RWPE1 (cell line): ENCODE data around the gene MYO1D.

Source experiments
- CTCF ChIA-PET: fragments of 350-600 bp; sonication (Branson Sonifier 250); formaldehyde crosslinking; extraction: SDS; loops from one replicate; lab custom pipeline; 2021; lab: Yijun Ruan, JAX
- POLR2A ChIA-PET: fragments of 400-600 bp; formaldehyde crosslinking; extraction: SDS; loops from one replicate; lab custom pipeline; 2020; ENCODE audit warnings: antibody characterized with exemption; ENCODE audit not compliant: low non-redundant PET; lab: Yijun Ruan, JAX
- DNase-seq: peaks from one replicate; pipeline ENCODE4 v3.0.0; 2012; ENCODE audit warnings: low spot score
- H3K27ac ChIP-seq: fragments of 450-650 bp; 2 replicates; pipeline ENCODE4 v1.5.1; 2017
- TF ChIP-seq, protein P1 (sequence below): fragments of 450-650 bp; conservative IDR thresholded peaks from 2 replicates; pipeline ENCODE4 v1.5.1; 2017; ENCODE audit warnings: low read depth, mild to moderate bottlenecking

MYO1D gene

GRCh38 chr17:32520104-32520701 is 356.7 kb downstream of the MYO1D start:
- no peak for DNase-seq
- TF ChIP-seq, protein P1, sequence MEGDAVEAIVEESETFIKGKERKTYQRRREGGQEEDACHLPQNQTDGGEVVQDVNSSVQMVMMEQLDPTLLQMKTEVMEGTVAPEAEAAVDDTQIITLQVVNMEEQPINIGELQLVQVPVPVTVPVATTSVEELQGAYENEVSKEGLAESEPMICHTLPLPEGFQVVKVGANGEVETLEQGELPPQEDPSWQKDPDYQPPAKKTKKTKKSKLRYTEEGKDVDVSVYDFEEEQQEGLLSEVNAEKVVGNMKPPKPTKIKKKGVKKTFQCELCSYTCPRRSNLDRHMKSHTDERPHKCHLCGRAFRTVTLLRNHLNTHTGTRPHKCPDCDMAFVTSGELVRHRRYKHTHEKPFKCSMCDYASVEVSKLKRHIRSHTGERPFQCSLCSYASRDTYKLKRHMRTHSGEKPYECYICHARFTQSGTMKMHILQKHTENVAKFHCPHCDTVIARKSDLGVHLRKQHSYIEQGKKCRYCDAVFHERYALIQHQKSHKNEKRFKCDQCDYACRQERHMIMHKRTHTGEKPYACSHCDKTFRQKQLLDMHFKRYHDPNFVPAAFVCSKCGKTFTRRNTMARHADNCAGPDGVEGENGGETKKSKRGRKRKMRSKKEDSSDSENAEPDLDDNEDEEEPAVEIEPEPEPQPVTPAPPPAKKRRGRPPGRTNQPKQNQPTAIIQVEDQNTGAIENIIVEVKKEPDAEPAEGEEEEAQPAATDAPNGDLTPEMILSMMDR: no peak
- POLR2A ChIA-PET: no interaction called here
- CTCF ChIA-PET: no interaction called here
- peak overlapping the region; percentile 32 for H3K27ac ChIP-seq

GRCh38 chr17:32519228-32520103 is 357.5 kb downstream of the MYO1D start:
- POLR2A ChIA-PET: no interaction called here
- H3K27ac ChIP-seq: peak overlapping the region; percentile 57
- CTCF ChIA-PET: interaction anchor here (0.7 kb wide), 1 partner anchor 267 kb away, joined by 4 read pairs; no protein-coding TSS in a partner anchor
- TF ChIP-seq, protein P1: no peak
- peak; percentile 64 for DNase-seq

DNA sequence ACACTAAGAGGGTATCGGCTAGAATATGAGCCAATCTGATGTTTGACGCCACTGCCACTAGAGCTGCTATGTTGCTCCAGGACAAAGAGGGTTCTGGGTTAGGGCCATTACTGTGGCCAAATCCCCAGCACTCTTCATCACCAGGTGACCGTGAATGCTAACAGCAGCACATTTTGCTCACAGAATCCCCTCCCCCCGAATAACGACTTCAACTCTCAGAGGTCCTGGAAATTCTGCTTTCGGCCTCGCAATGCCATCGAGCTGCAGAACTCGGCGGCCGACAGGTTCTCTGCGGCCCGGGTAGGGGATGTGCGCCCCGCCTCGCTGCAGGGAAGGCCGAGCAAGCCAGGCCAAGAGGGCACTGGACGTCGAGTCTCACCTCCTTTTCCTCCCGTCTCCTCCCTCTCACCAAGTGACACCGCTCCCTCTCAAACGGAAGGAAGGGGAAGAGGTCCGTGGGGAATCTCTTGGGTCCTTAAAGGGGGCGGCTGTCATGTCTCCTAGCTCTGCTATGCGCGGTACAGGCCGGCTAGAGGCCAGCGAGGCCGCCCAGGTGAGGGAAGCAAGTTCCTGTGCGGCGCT is 358.2 kb downstream of the MYO1D start:
- ChIA-PET POLR2A (no interaction called here), CTCF (no interaction called here)
- peak overlapping the region; percentile 57 for H3K27ac ChIP-seq
- no peak for DNase-seq
- TF ChIP-seq, protein P1: no peak

DNA sequence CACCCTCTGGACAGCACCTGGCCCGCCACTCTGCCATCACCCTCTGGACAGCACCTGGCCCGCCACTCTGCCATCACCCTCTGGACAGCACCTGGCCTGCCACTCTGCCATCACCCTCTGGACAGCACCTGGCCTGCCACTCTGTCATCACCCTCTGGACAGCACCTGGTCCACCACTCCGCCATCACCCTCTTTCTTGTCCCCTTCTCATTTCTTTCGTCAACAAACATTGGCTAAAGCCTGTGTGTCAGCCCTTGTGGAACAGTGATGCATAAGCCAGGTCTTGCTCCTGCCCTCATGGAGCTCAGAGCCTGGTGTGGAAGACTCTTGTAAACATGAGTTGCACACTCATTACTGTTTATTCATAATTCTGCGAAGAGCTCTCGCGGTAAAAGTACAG is 358.9 kb downstream of the MYO1D start:
- no peak overlapping the region for H3K27ac ChIP-seq
- TF ChIP-seq, protein P1: no peak
- ChIA-PET CTCF (no interaction called here), POLR2A (no interaction called here)
- no peak for DNase-seq

GRCh38 chr17:32516940-32517701 is 359.8 kb downstream of the MYO1D start:
- ChIA-PET POLR2A (no interaction called here), CTCF (no interaction called here)
- TF ChIP-seq, protein P1: no peak
- no peak overlapping the region for H3K27ac ChIP-seq
- no peak for DNase-seq

- TF ChIP-seq, protein P1: no peak
- H3K27ac ChIP-seq: no peak overlapping the region
- ChIA-PET CTCF (no interaction called here), POLR2A (no interaction called here)
- DNase-seq: no peak
Measured at GRCh38 chr17:32516450-32516849, 360.5 kb downstream of the MYO1D start.
